ENCODE results near the gene SPHK2. TPM values are rescaled to one million over a fixed set of nuclear protein-coding genes. Genes with fewer than 3 reads are reported as not detected.

The SPHK2 gene
- total RNA-seq, 4 donors from 2014 or later: 17.1 to 45.4 (median 31.4) TPM

GRCh38 chr19:48669903-48670668 lies 50.8 kb downstream of the SPHK2 start:
- Histone ChIP-seq H3K4me1 (peaks cover 0 to under 1% of the 10 kb centered on the region in 2 donors), H3K4me3 (replicated peaks in 1 of 3) (no peak overlapping the region), H3K27ac (no peak overlapping the region), H3K27me3 (no peaks in the 10 kb centered on the region), H3K36me3 (no peaks in the 10 kb centered on the region), H3K9me3 (no peaks in the 10 kb centered on the region)
- intact Hi-C loops (cut with DNase I): no loop called here
- TF ChIP-seq POLR2A (IDR thresholded peaks at IDR 0.05): no peak
- 93 to 97% methylated on average over 20 to 26 of the region's 26 CpGs for WGBS, 2 donors
- DNase-seq: no peak

- WGBS, 2 donors: 80% methylated on average over 11 to 21 of the region's 21 CpGs
- Histone ChIP-seq H3K4me1 (peaks cover 6 to 7% of the 10 kb centered on the region in 2 donors), H3K36me3 (no peaks in the 10 kb centered on the region), H3K27ac (no peak overlapping the region), H3K9me3 (no peaks in the 10 kb centered on the region), H3K27me3 (no peaks in the 10 kb centered on the region), H3K4me3 (replicated peaks in 1 of 3) (no peak overlapping the region)
- DNase-seq: no peak
- intact Hi-C loops (cut with DNase I): no loop called here
- no peak for TF ChIP-seq POLR2A (IDR thresholded peaks at IDR 0.05)
- TF ChIP-seq CTCF (IDR thresholded peaks at IDR 0.05): no peak
Measured at GRCh38 chr19:48670699-48671445, 51.6 kb downstream of the SPHK2 start.

GRCh38 chr19:48671446-48671995 lies 52.2 kb downstream of the SPHK2 start:
- intact Hi-C loops (cut with DNase I): no loop called here
- Histone ChIP-seq H3K36me3 (no peaks in the 10 kb centered on the region), H3K9me3 (no peaks in the 10 kb centered on the region), H3K27me3 (no peaks in the 10 kb centered on the region), H3K4me3 (replicated peaks in 1 of 3) (no peak overlapping the region), H3K27ac (no peak overlapping the region), H3K4me1 (peaks cover 6 to 7% of the 10 kb centered on the region in 2 donors)
- no peak for DNase-seq
- WGBS, 2 donors: 71 to 82% methylated on average over 7 to 8 of the region's 10 CpGs
- TF ChIP-seq CTCF (IDR thresholded peaks at IDR 0.05) (no peak), POLR2A (IDR thresholded peaks at IDR 0.05) (no peak)

GRCh38 chr19:48672994-48673393 lies 53.7 kb downstream of the SPHK2 start, which contains the start of gene NTN5:
NTN5 (minus strand) TSS chr19:48673017; CDS start chr19:48670986, 2,031 bp downstream.
- H3K4me3 ChIP-seq (replicated peaks in 1 of 3): no peak within 1 kb of the TSS
- H3K27me3 ChIP-seq: no peaks in the 10 kb centered on the region
- H3K36me3 ChIP-seq: no peaks in the 10 kb centered on the region
- H3K4me1 ChIP-seq: peaks cover 6 to 7% of the 10 kb centered on the region in 2 donors
- intact Hi-C loops (cut with DNase I): no loop called here
- no peak for DNase-seq
- no peak within 1 kb of the TSS for H3K27ac ChIP-seq
- H3K9me3 ChIP-seq: no peaks in the 10 kb centered on the region
- WGBS, 2 donors: 78 to 80% methylated on average over 1 to 14 of the region's 25 CpGs
- TF ChIP-seq CTCF (IDR thresholded peaks at IDR 0.05) (no peak), POLR2A (IDR thresholded peaks at IDR 0.05) (no peak)

- 77 to 78% methylated on average over 23 to 25 of the region's 25 CpGs for WGBS, 2 donors
- H3K27me3 ChIP-seq: no peaks in the 10 kb centered on the region
- TF ChIP-seq POLR2A (IDR thresholded peaks at IDR 0.05): no peak
- no peak for TF ChIP-seq CTCF (IDR thresholded peaks at IDR 0.05)
- H3K27ac ChIP-seq: no peak overlapping the region
- no peak for DNase-seq
- H3K9me3 ChIP-seq: no peaks in the 10 kb centered on the region
- H3K4me3 ChIP-seq (replicated peaks in 1 of 3): no peak overlapping the region
- no peaks in the 10 kb centered on the region for H3K36me3 ChIP-seq
- intact Hi-C loops (cut with DNase I): no loop called here
- H3K4me1 ChIP-seq: peaks cover 6 to 7% of the 10 kb centered on the region in 2 donors
Measured at GRCh38 chr19:48673436-48674100, 54.3 kb downstream of the SPHK2 start.
